ENCODE measurements around the gene RNASET2. TPM values are rescaled to one million over a fixed set of nuclear protein-coding genes. Genes with fewer than 3 reads are reported as not detected.
"Not testable (repeated sequence)": the region's sequence is repeated elsewhere in the genome, so short reads cannot be mapped to it uniquely, and the experiment has no call there.

The RNASET2 gene
- total RNA-seq, 1 donor, result 16.8 TPM

DNA sequence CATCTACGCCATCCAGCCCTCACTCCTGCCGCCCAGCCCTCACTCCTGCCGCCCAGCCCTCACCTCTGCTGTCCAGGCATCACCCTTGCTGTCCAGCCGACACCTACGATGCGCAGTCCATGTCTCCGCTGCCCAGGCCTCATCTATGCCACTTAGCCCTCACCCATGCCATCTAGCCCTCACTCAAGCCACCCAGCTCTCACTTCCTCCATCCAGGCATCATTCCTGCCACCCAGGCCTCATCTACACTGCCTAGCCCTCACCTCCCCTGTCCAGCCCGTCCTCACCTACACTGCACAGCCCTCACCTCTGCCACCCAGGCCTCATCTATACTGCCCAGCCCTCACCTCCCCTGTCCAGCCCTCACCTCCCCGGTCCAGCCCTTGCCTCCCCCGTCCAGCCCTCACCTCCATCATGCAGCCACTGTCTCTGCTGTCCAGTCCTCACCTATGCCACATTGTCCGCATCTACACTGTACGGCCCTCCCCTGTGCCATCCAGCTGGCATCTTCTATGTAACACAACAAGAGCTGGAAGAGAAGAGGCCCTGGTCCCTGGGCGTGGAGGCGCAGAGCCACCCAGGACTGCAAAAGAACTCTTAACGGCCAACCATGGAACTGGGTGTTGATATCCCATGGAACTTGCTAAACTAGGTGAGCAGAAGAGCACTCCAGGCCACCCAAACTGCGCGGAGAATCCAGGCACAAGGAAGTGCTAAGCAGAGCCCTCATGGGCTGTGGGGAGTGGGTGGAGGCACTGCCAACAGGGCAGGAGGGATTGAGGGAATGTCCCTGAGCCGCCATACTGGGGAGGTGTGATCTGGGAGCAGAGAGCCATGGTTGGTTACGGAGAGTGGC lies 31.0 kb downstream of the RNASET2 start:
- no peak overlapping the region for H3K4me3 ChIP-seq (ENCODE audit: low read depth, low read length)
- no peak for DNase-seq (ENCODE audit: low read depth)
- TF ChIP-seq CTCF (IDR thresholded peaks at IDR 0.05; ENCODE audit: insufficient read depth, low read length), result no peak

GRCh38 chr6:166924531-166924930 lies 31.8 kb downstream of the RNASET2 start:
- no peak for DNase-seq (ENCODE audit: low read depth)
- no peak for TF ChIP-seq CTCF (IDR thresholded peaks at IDR 0.05; ENCODE audit: insufficient read depth, low read length)
- no peak overlapping the region for H3K4me3 ChIP-seq (ENCODE audit: low read depth, low read length)

DNA sequence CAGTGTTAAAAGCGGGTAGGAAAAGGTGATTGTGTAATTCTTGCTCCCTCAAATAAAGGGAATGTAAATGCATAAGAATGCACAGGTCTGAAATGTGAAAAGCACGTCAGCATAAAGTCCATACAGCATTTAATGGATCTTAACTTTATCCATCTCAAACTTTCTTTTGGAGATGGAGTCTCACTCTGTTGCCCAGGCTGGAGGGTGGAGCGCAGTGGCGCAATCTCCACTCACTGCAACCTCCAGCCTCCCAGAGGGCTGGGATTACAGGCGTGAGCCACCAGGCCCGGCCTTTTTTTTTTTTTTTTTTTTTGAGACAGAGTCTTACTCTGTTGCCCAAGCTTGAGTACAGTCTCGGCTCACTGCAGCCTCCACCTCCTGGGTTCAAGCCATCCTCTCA lies 33.4 kb downstream of the RNASET2 start:
- no peak for TF ChIP-seq CTCF (IDR thresholded peaks at IDR 0.05; ENCODE audit: insufficient read depth, low read length)
- H3K4me3 ChIP-seq (ENCODE audit: low read depth, low read length), result no peak overlapping the region
- DNase-seq (ENCODE audit: low read depth), result no peak

- H3K4me3 ChIP-seq (ENCODE audit: low read depth, low read length), result no peak overlapping the region
- DNase-seq (ENCODE audit: low read depth), result no peak
- no peak for TF ChIP-seq CTCF (IDR thresholded peaks at IDR 0.05; ENCODE audit: insufficient read depth, low read length)
Measured at GRCh38 chr6:166921570-166921969, 34.8 kb downstream of the RNASET2 start.

- no peak overlapping the region for H3K4me3 ChIP-seq (ENCODE audit: low read depth, low read length)
- TF ChIP-seq CTCF (IDR thresholded peaks at IDR 0.05; ENCODE audit: insufficient read depth, low read length), result no peak
- no peak for DNase-seq (ENCODE audit: low read depth)
Measured at GRCh38 chr6:166916824-166917223, 39.5 kb downstream of the RNASET2 start.

DNA sequence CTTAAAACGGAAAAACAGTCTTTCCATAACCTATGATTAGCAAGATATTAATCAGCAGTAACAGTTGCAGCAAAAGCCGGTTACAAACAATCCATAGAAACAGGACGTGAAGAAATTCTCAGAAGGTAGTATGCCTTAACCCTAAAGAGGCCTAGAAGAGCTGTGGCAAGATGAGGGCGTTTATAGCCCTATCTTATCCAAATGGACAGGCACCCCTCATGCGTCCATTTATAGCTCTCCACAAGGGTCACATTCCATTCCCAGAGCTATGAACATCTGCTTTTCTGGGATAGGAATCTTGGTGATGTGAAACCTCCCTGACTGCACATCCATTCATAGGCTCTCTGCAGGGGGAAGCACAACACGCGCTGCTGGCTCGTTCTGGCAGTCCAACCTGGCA lies 40.9 kb downstream of the RNASET2 start:
- DNase-seq (ENCODE audit: low read depth); H3K4me3 ChIP-seq (ENCODE audit: low read depth, low read length): not testable (repeated sequence)

DNA sequence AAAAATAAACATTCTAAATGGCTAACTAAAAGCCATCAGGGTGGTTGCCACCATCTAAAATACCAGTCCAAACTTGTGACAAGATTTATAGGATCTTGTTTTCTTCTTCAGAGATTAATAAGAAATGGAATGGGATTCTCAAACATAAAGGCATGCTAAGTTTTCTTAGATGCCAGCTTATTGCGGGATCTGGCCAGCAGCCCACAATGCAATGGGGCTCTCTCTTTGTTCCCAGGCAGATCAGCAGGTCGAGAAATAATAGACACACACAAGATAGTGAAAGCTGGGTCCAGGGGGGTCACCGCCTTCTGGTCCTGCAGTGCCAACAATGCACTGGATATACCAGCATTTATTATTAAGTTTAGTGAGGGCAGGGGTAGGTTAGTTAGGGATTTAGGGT lies 41.4 kb downstream of the RNASET2 start:
- not testable (repeated sequence) for DNase-seq (ENCODE audit: low read depth); H3K4me3 ChIP-seq (ENCODE audit: low read depth, low read length)

DNA sequence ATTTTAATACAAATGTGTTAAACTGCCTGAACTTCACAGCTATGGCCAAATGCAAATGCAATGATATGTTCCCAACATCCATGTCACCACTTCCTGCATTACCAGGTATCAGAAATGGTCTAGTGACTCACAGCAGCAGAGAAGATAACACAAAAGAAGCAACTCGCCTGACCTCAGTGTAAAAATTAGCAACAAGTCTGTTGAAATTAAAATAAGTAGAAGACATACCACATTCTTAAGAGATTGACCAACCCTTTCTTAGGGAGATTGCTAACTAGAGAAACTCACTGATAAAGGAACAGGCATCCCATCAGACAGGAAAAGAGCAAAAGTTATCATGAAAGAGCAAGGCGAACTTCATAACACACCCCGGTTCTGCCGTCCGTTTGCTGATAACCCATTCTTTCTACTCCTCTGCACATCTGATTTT lies 45.1 kb downstream of the RNASET2 start:
- TF ChIP-seq CTCF (IDR thresholded peaks at IDR 0.05; ENCODE audit: insufficient read depth, low read length), result no peak
- DNase-seq (ENCODE audit: low read depth), result no peak
- no peak overlapping the region for H3K4me3 ChIP-seq (ENCODE audit: low read depth, low read length)
